SJCRH30 (cell line): Measurements from ENCODE around the gene SRC. TPM values are rescaled to one million over a fixed set of nuclear protein-coding genes. Genes with fewer than 3 reads are reported as not detected.

Source experiments
- DNase-seq, 2 experiments: peaks; one replicate each; pipeline ENCODE4 v3.0.0-alpha.2; 2015 to 2020
- H3K27ac ChIP-seq: fragments of 250-450 bp; sonication (Bioruptor Pico); 2 replicates; pipeline ENCODE4 v1.5.1; 2020; ENCODE audit warnings: mild to moderate bottlenecking, moderate library complexity
- H3K27me3 ChIP-seq: fragments of 250-450 bp; sonication (Bioruptor Pico); 2 replicates; pipeline ENCODE4 v1.5.1; 2020; ENCODE audit warnings: mild to moderate bottlenecking, moderate library complexity
- H3K36me3 ChIP-seq: fragments of 250-450 bp; sonication (Bioruptor Pico); 2 replicates; pipeline ENCODE4 v1.5.1; 2020; ENCODE audit warnings: mild to moderate bottlenecking, moderate library complexity
- H3K4me1 ChIP-seq: fragments of 250-450 bp; sonication (Bioruptor Pico); 2 replicates; pipeline ENCODE4 v1.5.1; 2020; ENCODE audit warnings: mild to moderate bottlenecking, moderate library complexity
- H3K4me3 ChIP-seq: fragments of 250-450 bp; sonication (Bioruptor Pico); 2 replicates; pipeline ENCODE4 v1.5.1; 2020; ENCODE audit warnings: mild to moderate bottlenecking, moderate library complexity
- H3K9me3 ChIP-seq: fragments of 250-450 bp; sonication (Bioruptor Pico); replicated peaks from 2 replicates; pipeline ENCODE4 v1.5.1; 2020; ENCODE audit warnings: mild to moderate bottlenecking, moderate library complexity
- total RNA-seq: library from RNA; depleted of rRNA; stranded (reverse); fragments of >200 nt; shearing (Covaris generic); gene quantifications from 2 replicates; pipeline ENCODE4 v1.2.3, GENCODE V29; 2014

Gene SRC
- total RNA-seq, 1 experiment from 2014 or later, result 15.4 TPM

DNA sequence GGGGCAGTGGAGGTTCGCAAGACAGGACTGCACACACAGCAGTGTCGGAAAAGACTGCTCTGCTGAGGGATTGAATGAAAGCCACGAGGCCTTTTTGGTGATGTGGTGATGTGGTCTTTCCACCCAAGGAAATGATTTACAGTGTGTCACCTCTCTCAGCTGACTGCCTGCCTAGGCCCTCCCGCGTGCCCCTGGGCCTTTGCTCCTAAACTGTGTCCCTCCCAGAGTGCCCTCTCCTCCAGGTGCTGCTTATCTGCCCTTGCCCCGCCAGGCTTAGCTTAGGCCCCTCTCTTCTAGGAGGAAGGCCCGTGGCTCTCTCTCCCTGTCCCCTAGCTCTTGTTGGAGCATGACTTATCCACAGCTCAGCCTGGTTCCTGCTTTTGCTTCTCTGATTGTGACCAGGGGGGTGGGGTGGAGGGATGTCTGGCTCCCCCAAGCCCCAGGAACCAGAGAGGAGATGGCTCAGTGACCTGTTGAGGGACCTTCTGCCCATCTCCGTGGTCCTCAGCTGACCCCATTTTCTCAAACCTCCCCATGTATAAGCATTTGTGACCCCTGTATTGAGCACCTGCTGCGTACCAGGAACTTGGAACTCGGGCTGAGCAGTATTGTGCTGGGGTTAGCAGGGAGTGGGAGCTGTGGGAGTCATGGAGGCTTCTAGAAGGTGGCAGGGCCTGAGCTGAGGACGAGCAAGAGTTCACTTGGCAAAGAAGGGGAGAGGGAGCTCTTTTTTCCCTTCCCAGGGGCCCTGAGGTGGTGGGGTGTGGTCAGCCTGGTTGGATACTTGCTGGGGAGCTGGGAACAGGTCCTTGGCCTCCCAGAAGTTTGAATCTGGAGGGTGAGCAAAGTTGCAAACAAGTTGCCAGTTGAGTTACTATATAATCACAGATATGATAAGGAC, 2.2 kb downstream of the SRC start:
- no peaks in the 10 kb centered on the region for H3K36me3 ChIP-seq
- DNase-seq, result no peak
- no peak overlapping the region for H3K4me3 ChIP-seq
- H3K27me3 ChIP-seq, result no peaks in the 10 kb centered on the region; the same call in 1 of the 2 replicates
- H3K4me1 ChIP-seq, result peaks cover 4% of the 10 kb centered on the region; the same call in 1 of the 2 replicates
- H3K27ac ChIP-seq, result no peak overlapping the region
- H3K9me3 ChIP-seq, result no peaks in the 10 kb centered on the region

DNA sequence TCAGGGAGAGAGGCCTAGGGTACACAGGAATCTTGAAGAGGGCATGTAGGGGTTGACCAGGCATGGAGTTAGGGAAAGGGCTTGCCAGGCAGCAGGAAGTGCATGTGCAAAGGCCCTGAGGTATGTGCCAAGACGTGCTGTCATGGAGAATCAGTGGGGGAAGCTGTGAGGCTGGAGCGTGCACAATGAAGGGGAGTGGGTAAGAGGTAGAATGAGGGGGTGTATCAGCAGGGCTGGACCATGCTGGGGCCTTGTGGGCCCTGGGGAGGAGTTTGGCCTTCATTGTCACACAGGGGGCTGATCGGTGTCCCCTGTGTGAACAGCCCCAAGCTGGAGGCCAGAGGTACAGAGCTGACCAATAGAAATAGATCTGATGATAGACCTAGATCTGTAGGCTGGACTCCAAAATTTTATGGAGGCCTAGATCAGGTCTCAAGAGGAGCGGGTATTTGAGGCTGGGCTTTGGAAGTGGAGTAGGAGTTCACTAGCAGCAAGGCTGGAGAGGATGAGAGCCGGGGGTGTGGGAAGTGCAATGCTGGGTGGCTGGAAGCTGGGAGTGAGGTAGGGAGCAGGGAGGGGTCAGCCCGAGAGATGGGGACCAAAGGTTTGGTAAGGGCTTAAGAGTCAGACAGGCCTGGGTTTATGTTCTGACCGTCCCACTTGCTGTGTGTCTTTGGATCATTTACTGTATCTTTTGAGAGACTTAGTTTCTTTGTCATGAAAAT, 3.0 kb downstream of the SRC start:
- Histone ChIP-seq H3K27me3 (no peaks in the 10 kb centered on the region; the same call in 1 of the 2 replicates), H3K4me1 (no peaks in the 10 kb centered on the region; the same call in 1 of the 2 replicates), H3K4me3 (no peak overlapping the region), H3K9me3 (no peaks in the 10 kb centered on the region), H3K36me3 (no peaks in the 10 kb centered on the region), H3K27ac (no peak overlapping the region)
- no peak for DNase-seq

DNA sequence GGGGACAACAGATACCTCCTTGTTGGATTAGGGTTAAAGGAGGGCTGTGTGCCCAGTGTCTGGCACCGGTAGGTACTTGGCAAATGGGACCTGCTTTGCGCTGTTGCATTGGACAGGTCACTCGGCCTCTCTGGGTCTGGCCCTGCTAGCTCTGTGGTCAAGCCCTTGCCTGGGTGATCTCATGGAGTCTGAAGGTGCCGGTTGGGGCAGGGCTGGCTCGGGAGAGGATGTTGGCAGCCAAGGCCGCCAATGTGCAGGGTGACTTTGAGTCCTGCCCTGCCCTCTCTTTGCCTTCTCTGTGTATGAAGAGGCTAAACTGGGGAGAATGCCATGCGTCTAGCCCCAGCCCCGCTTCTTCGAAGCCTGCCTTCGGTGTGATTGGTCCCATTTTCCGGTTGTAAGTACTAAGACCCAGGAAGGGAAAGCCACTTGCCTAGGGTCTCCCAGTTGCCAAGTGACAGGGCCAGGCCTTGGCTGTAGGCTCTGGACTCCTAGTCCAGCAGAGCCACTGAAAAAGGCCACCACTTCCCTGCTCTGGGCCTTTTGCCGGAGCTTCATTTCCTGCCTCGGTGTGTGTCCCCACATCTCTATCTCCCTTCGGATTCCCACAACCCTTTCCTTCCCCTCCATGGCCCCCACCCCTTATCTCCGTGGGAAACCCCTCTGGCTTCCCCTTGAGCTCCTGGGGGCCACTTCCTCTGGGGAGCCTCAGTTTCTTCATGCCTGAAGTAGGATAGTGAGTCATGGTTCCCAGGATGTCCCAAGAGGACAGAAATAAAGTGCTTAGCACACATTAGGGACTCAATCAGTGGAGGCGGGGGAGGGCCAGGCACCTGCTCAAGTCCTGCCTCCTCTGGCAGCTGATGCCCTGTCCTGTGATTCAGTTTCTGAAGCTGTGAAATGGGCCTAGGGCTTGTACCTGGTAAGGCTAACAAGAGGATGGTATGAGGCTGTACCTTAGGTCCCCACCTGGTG, 3.9 kb downstream of the SRC start:
- no peaks in the 10 kb centered on the region for H3K9me3 ChIP-seq
- H3K27ac ChIP-seq, result no peak overlapping the region
- H3K36me3 ChIP-seq, result no peaks in the 10 kb centered on the region
- DNase-seq, result no peak
- H3K4me1 ChIP-seq, result no peaks in the 10 kb centered on the region; the same call in 1 of the 2 replicates
- no peaks in the 10 kb centered on the region; the same call in 1 of the 2 replicates for H3K27me3 ChIP-seq
- H3K4me3 ChIP-seq, result no peak overlapping the region

DNA sequence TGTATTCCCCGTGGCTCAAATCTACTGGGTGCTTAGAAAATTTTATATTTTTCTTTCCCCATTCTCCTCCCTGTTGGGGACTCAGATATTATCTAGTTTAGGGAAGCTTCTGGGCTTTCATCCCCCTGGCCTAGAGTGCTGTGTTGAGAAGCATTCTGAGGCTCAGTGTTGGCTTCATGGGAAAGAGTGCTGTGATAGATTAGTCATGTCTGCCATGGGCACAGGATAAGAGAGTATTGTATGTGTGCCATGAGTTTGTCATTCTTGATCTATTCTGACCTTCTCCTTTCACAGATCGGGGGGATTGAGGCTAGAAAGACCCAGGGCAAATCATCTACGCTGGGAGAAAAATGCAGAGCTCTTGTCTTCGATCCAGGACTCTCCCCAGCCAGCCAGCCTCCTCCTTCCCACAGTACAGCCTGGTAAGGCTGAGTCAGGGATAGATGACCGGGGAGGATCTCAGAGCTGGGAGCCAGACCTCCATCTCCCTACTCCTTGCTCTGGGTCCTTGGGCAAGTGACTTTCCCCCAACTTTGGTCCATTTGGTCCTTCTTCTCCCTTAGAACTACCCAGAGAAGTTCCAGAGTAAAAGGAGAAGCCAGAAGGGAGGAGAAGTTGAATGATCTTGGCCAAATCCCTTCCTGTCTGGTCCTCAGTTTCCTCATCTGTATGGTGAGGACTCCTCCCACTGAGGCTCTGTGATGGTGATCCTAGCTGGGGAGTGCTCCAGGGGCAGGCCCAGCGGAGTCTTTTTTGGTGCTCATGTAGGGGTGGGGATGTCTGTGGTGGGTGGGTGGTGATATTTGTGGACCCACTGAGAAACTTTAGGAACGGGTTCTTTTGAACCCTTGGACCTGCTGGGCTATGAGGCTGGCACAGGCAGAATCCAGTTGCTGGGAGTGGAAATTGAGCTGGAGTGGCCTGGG, 5.0 kb downstream of the SRC start:
- Histone ChIP-seq H3K27ac (no peak overlapping the region), H3K27me3 (no peaks in the 10 kb centered on the region), H3K9me3 (no peaks in the 10 kb centered on the region), H3K36me3 (no peaks in the 10 kb centered on the region), H3K4me1 (peaks cover under 1% of the 10 kb centered on the region), H3K4me3 (no peak overlapping the region)
- DNase-seq, result no peak

DNA sequence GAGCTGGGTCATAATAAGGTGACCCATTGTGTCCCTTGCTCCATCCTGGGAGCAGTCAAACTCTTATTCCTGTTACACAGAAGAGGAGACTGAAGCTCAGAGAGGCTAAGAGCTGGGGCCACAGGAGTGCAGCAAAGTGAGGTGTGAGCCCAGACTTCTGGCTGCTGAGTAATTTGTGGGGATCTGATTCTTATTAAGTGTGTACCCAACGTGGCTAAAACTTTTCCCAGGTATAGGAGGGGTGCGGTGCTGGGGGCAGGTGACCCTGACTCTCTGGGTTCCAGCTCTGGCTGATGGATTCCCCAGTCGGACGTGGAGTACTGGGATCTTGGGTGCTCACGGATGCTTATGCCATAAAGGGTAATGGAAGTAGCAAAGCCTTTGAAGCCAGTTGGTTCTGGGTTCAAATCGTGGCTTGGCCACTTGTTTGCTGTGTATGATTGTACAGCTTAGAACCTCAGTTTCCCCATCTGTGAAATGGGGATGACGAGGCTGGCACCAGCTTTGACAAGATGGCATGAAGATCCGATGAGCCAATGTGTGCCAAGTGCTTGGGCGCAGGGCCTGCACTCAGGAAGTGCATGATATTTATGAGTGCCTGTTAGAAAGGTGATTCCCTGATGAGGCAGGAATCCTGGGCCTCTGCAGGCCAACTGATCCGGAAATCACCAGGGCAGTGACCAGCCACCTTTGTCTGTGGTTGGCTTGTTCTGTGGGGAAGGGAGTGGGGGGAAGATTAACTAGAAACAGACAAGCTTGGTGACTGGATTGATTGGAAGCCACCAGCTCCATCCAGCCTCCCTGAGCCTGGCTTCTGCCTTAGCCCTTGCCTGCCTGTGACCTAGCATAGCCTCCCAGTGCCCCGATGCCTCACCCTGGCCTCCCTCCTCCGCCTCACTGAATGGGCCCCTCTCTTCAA, 6.0 kb downstream of the SRC start:
- DNase-seq, result no peak
- H3K27me3 ChIP-seq, result no peaks in the 10 kb centered on the region
- H3K4me3 ChIP-seq, result no peak overlapping the region
- H3K9me3 ChIP-seq, result no peaks in the 10 kb centered on the region
- no peak overlapping the region for H3K27ac ChIP-seq
- peaks cover 11% of the 10 kb centered on the region for H3K4me1 ChIP-seq
- H3K36me3 ChIP-seq, result no peaks in the 10 kb centered on the region

DNA sequence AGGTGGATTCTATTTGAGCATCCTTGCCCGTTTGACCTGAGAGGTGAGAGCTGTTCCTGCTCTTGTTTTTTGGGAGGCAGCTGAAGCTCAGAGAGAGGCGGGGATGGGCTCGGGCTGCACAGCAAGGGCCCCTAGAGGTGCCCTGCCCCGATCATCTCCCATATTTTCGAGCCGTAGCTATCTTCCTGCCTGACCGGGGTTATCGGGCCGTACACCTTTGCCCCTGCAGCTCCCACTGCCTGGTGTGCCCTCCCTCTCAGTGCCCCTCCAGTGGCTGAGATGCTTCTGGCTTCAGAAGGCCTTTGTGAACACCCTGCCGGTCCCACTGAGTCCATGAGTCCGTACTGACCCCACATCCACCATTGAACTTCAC, 6.7 kb downstream of the SRC start:
- no peak for DNase-seq
- H3K27ac ChIP-seq, result no peak overlapping the region
- no peak overlapping the region for H3K4me3 ChIP-seq
- no peaks in the 10 kb centered on the region for H3K36me3 ChIP-seq
- H3K9me3 ChIP-seq, result no peaks in the 10 kb centered on the region
- peaks cover 16% of the 10 kb centered on the region for H3K4me1 ChIP-seq
- no peaks in the 10 kb centered on the region for H3K27me3 ChIP-seq

DNA sequence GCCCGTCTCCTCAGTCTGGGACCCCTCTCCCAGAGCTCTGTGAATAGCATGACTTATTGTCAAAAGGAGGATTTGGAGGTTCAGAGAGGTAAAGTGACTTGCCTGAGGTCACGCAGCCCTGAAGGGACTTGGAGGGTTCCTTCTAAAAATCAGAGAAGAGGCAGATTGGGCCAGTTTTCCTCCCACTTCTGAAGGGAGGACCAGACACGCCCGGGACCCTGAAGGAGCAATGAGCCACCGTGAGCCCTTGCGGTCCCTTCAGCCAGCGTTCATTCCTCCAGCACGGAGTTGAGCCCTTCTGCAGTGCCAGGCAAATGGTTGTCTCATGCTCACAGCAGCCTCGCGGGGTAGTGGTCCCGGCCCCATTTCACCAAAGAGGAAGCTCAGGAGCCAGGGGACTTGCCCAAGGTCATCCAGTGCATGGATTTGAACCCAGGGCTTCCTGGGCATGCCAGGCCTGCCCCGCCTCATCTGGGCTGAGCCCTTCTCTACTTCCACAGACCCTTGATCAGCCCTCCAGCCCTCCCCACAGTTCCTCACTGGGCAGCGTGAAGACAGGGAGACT, 7.4 kb downstream of the SRC start:
- no peak for DNase-seq
- H3K4me1 ChIP-seq, result peaks cover 17% of the 10 kb centered on the region
- H3K36me3 ChIP-seq, result no peaks in the 10 kb centered on the region
- H3K4me3 ChIP-seq, result no peak overlapping the region
- no peaks in the 10 kb centered on the region for H3K27me3 ChIP-seq
- no peak overlapping the region for H3K27ac ChIP-seq
- no peaks in the 10 kb centered on the region for H3K9me3 ChIP-seq

DNA sequence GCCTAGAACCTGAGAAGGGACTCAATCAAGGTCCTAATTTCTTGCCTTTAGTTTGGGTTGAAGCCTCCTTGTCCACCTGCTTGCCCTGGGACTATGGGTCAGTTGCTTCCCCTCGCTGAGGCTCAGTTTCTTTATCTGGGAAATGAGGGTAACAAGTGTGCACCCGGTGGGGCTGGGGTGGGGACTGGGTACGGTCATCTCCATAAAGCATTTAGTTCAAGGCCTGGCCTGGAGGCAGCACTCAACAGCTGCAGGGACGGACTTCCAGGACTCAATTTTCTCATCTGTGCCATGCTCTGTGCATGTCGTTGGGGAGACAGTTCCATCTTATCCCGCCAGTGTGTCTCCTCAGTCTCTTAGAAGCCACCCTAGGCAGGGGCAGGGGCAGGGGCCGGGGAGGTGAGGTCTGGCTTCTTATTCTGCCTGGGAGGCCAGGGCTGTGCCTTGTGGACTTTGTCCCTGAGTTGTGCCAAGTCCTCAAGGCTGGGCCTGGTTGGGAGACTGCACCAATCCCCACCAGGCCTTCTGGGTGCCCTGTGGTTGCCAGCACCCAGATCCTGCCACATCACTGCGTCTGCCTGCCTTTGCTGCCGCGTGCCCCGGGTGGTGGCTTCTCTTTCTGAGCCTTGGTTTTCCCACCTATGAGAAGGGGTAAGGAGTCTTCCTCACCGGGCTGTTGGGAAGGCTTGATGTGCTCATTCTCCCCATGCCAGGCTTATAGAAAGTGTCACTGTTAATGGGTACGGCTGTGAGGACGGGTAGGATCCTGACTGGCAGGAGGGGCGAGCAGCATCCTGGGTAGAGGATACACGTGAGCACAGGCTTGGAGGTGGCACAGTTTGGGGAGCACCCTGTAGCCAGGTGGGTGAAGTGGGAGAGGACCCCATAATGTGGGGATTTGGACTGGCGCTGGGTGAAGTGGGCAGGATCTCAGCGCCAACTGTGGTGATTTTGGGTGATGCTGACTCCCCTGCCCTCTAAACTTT, 8.6 kb downstream of the SRC start:
- H3K36me3 ChIP-seq, result no peaks in the 10 kb centered on the region
- DNase-seq, result no peak
- no peak overlapping the region for H3K27ac ChIP-seq
- H3K27me3 ChIP-seq, result no peaks in the 10 kb centered on the region
- H3K4me3 ChIP-seq, result no peak overlapping the region
- H3K9me3 ChIP-seq, result no peaks in the 10 kb centered on the region
- H3K4me1 ChIP-seq, result peaks cover 27% of the 10 kb centered on the region

DNA sequence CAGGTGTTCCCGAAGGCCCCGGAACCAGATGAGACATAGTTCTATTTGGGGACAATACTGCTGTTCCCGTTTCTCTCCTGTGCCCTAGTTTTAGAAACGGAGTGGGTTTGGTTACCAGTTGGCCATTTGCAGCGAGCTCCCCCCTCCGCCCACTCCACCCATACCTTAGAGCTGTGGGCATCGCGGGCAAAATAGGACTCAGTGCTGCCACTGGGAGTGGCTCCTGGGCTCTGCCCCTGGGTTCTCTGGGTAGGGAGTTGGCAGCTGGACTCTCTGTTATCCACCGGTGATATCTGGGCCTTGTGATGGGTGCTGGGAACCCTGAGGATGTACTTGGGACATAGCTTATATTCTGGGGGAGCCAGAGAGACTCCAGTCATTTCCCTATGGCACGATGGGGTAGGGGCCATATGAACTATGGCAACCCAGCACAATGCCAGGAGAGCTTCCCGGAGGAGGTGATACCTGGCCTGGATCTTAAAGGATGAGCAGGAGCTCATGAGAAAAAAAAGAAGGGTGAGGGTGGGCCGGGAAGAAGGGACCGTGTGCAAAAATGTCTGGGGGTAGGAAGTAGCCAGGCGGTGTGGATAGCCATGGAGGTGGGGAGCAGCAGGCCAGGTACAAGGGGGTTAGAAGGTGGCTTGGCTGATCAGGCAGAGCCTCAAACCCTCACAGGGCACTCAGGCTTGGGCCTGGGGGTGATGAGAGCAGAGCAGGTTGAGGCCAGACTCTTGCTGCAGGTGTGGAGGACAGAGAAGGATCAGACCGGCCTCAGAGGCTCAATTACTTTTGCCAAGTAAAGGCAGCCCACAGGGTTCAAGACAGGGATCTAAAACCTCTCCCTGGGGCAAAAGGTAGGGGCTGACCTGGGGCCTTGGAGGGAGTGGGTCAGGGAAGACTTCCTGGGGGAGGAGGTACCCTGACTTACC, 9.6 kb downstream of the SRC start:
- Histone ChIP-seq H3K9me3 (no peaks in the 10 kb centered on the region), H3K36me3 (no peaks in the 10 kb centered on the region), H3K4me1 (peaks cover 38% of the 10 kb centered on the region), H3K4me3 (no peak overlapping the region), H3K27me3 (no peaks in the 10 kb centered on the region), H3K27ac (no peak overlapping the region)
- DNase-seq, result no peak

DNA sequence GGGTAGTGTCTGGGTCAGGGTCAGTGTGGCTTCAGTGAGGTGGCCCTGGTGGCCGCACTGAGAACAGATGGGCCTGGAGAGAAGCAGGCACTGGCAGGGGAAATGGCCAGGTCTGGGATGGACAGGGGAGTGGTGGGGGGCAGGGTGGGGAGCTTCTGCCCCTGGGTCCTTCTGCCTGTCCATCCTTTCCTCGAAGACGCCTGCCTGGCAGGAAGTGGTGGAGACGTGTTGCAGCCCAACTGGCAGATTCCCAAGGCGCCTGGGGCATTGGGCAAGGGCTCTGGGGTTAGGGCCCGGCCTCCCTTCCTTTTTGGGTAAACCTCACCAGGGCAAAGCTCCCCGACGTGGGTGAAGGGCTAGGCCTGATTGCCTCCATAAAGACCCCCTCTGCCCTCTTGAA, 10.4 kb downstream of the SRC start:
- Histone ChIP-seq H3K27ac (no peak overlapping the region), H3K9me3 (no peaks in the 10 kb centered on the region), H3K36me3 (no peaks in the 10 kb centered on the region), H3K4me3 (no peak overlapping the region), H3K4me1 (peaks cover 39% of the 10 kb centered on the region), H3K27me3 (no peaks in the 10 kb centered on the region)
- DNase-seq, result no peak

DNA sequence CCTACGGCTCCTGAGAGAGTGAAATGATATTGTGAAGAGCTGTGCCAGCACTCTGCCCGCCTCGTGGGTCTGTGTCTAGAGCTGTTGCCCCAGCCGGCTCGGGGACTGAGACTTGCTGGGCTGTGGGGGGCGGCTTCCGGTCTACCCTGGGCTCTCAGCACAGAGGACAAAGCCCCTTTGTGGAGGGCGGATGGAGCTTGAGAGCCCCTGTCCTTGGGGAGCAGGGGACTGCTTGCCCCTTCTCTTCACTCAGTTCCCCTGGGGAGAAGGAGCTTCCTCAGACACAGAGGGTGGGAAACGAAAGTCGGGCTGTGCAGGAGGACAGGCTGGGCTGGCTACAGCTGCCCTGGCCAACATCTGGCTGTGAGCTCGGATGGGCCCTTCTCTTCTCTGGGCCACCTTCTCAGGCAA, 11.0 kb downstream of the SRC start:
- H3K27me3 ChIP-seq, result no peaks in the 10 kb centered on the region
- no peak overlapping the region for H3K27ac ChIP-seq
- H3K36me3 ChIP-seq, result no peaks in the 10 kb centered on the region
- no peaks in the 10 kb centered on the region for H3K9me3 ChIP-seq
- DNase-seq, result peak in 1 of 2 experiments; percentile 58
- no peak overlapping the region for H3K4me3 ChIP-seq
- peaks cover 39% of the 10 kb centered on the region for H3K4me1 ChIP-seq
